GM21526 (cell line): ENCODE data around the gene SLC12A1.
A peak's percentile ranks its signal among the peaks of the same experiment; 100 is the strongest.
"Not testable (repeated sequence)": the region's sequence is repeated elsewhere in the genome, so short reads cannot be mapped to it uniquely, and the experiment has no call there.

ENCODE experiments used
- ATAC-seq: cut with Tn5 transposase; IDR thresholded peaks from one replicate; pipeline ENCODE4 v1.9.1; 2021; ENCODE audit warnings: moderate library complexity; ENCODE audit not compliant: unreplicated experiment, low FRiP score

Gene SLC12A1

GRCh38 chr15:48300038-48300437 lies 93.9 kb downstream of the SLC12A1 start:
- no peak for ATAC-seq

- ATAC-seq: no peak
Measured at GRCh38 chr15:48304398-48304797, 98.3 kb downstream of the SLC12A1 start.

- no peak for ATAC-seq
Measured at GRCh38 chr15:48306639-48307038, 100.5 kb downstream of the SLC12A1 start.

GRCh38 chr15:48307586-48307985 lies 101.5 kb downstream of the SLC12A1 start:
- ATAC-seq: no peak

GRCh38 chr15:48309740-48310139 lies 103.6 kb downstream of the SLC12A1 start:
- no peak for ATAC-seq

- ATAC-seq: no peak
Measured at GRCh38 chr15:48313216-48313615, 107.1 kb downstream of the SLC12A1 start.

DNA sequence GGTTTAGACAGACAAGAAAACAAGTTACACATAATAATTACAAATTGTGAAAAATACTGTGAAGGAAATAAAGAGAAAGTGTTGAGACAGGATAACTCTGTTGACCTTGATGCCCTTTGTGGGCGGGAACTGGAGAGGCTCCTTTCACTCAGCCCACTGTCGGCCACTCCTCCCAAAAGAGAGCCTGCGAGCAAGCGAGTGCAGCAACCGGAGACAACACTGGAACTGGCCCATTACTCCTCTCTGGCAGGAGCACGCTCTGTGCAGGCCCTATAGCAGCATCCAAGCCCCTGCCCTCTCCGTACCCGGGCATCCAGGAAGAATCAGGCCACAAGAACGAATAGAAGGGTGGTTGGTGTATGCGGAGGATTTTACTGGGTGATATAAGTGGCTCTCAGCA lies 108.9 kb downstream of the SLC12A1 start:
- no peak for ATAC-seq

GRCh38 chr15:48317221-48317620 lies 111.1 kb downstream of the SLC12A1 start:
- no peak for ATAC-seq

GRCh38 chr15:48318131-48318530 lies 112.0 kb downstream of the SLC12A1 start:
- no peak for ATAC-seq

- no peak for ATAC-seq
Measured at GRCh38 chr15:48323294-48323693, 117.2 kb downstream of the SLC12A1 start.

DNA sequence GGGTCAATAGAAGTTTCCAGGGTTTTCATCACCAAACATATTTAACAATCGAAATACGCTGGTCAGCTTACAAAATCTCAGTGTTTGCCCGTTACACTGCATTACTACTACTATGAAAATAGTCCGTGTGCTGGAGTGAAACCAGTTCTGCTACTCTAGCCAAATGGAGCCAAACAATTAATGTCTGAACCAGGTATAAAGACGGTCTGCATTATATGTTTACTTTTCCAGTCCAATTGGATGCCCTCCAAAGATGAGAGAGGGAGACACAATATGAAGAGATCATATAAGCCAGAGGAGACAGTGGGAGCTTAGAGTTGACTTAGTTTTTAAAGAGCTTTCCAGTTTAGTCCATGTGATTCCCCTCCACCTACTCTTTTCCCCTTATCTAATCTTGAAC lies 118.8 kb downstream of the SLC12A1 start:
- ATAC-seq: no peak

DNA sequence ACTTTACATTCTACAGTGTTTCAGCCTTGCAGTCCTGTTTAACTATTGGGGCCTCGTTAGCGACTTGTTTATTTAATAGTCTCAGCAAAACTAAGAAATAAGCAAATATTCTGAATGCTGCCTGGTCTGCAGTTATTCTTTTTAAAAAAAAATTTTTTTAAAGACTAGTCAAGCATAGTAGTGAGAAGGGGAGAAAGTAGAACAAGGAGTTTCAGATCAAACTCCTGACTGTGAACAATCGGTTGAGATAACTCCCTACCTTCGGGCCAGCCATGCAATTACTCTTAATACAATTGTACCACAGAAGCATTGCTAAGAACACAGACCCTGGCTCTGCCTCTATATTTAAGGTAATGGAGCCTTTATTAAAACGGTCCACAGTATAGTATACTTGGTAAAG lies 119.3 kb downstream of the SLC12A1 start:
- ATAC-seq: no peak

- ATAC-seq: not testable (repeated sequence)
Measured at GRCh38 chr15:48326180-48326579, 120.1 kb downstream of the SLC12A1 start.

DNA sequence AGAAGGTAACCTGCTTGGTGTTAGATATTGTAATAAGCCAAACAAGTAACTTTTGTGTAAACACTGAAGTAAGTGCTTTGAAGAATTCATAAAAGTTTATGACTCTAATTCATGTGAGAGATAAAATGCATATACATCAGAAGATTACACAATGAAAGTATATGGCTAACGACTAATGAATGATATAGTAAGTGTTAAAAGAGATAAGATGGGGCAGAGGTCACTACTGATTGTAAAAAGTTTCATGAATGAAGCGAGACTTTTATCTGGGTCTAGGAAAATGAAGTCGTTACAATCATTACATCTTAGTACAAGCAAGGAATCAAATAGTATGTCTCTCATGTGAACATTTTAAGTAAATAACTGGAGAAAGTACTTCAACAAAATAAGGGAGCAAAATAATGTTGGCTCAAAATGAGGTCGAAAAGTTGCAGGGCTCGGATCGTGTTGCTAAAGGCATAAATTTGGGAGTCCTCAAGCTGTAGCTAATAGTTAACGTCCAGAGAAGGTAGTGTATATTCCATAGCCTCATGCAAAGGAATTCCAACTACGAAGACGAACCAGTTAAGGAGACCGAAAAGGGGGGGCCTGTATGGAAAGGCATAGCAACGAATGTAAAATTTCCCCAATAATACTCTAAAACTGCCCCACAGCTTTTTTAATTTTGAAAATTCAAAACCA lies 124.1 kb downstream of the SLC12A1 start:
- no peak for ATAC-seq

DNA sequence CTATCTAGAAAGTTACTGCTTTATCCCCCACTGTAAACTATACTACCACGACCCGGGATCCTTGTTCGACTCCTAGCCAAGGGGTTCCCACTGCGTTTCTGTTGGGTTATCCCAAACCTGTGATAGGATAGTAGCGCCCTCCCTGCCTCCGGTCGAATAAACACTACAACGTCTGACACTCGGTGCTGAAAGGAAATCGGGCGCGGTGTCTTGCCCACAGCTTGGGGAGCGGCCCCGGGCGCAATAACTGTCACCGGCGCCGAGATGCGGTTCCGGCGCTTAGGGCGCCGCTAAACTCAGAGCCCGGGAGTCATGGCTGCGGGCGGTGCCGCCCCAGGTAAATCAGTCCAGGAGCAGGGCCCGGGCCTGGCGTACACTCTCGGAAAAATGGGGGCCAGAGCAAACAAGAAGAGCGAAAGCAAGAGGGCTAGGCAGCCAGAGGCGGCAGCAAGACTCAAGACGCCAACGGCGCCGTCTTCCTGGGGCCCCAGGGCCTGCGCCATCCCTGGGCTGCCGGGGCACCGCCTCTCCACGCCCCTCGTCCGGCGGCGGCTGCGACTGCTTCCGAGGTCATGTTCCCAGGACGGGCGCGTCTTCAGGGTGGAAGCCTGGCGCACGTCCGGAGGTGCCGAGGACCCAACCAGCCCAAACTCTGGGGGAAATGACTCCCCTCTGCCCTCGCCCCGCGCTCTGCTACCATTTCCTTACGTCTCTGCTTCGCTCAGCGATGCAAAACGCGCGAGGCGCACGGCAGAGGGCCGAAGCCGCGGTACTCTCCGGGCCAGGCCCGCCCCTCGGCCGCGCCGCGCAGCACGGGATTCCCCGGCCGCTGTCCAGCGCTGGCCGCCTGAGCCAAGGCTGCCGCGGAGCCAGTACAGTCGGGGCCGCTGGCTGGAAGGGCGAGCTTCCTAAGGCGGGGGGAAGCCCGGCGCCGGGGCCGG lies 125.0 kb downstream of the SLC12A1 start, which contains the start of gene DUT:
TSS of gene DUT (plus strand) at position 575 of the 941 bp plus-strand sequence. CDS start at position 662, 87 bp downstream.
- peak; percentile 88 for ATAC-seq

DNA sequence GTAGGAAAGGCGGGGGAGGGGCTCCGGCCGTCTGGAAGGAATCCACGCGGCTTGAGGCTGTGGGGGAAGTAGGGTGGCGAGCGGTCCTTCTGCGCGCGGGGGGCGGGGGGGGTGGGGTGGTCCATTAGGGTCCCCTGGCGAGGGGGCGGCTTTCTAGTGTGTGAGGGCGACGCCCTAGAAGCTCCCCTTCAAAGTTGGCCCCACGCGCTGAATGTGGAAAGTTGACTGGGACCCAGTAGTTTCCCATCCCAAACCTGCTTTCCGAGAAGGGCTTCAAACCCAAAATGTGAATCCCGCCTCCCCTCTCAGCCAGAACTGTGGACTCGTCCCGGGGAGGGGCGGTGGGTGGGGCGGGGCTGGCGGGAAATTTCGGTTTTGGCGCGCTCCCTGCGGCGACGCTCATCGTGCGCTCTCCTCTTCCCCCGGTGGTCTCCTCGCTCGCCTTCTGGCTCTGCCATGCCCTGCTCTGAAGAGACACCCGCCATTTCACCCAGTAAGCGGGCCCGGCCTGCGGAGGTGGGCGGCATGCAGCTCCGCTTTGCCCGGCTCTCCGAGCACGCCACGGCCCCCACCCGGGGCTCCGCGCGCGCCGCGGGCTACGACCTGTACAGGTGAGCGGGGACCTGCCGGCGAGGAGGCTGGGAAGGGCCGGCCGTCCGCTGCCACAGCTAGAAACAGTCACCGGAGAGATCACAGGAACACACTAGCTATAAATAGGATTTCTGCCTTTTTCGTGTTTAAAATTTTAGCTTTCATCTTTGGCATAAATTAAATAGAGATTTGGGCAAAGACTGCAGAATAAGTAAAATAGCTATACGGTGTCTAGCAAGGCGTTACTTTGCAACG lies 125.9 kb downstream of the SLC12A1 start:
- peak; percentile 42 for ATAC-seq

DNA sequence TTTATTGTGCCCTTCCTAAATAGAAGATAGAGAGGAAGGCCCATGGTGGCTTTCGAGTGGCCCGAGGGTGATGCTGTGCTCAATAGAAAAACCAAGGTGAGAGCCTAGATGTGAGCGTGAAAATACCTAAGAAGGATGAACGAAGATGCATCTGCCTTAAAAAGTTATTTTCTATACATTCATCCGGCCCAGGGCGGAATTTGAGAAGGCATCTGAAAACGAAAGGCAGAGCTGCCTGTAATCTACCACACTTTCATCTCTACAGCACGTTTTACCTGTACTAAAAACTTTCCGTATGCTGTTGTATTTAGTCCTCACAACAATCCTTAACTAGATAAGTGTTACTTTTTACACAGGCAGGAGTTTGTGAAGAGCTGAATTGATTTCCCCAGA lies 126.5 kb downstream of the SLC12A1 start:
- ATAC-seq: no peak

GRCh38 chr15:48333540-48333939 lies 127.4 kb downstream of the SLC12A1 start:
- no peak for ATAC-seq

GRCh38 chr15:48334260-48334659 lies 128.2 kb downstream of the SLC12A1 start:
- ATAC-seq: no peak

- ATAC-seq: no peak
Measured at GRCh38 chr15:48336940-48337339, 130.8 kb downstream of the SLC12A1 start.

DNA sequence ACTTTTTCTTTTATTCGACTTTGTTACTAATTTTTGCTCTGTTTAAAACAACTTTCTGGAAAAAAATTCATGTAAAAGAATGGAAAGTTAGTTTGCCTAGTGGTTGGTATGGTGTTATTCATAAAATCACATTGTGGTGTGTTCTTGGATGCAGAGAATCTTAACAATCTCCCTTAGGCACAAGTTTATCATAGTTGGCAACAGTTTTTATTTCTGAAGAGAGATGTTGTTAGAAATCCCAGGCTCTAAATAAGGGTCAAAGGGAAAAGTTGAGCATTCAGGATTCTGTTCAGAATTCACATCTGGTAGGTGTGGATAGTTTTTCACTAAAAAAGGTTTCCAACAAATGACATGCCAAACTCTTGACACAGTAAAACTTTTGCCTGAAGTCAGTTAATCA lies 131.5 kb downstream of the SLC12A1 start:
- ATAC-seq: no peak
